HL-60/S4 treated with phorbol 12-myristate 13-acetate at 8.2 ng/mL for 4 days and 3 days (cell line): Measurements from ENCODE around the gene MYLK.

Source experiments
- in situ Hi-C: fragments of 300-500 bp; cut with MboI; formaldehyde crosslinking; loops from 2 replicates; pipeline ENCODE4 v1.15.0; 2022; ENCODE audit warnings: low sequenced_read_pairs

Gene MYLK

DNA sequence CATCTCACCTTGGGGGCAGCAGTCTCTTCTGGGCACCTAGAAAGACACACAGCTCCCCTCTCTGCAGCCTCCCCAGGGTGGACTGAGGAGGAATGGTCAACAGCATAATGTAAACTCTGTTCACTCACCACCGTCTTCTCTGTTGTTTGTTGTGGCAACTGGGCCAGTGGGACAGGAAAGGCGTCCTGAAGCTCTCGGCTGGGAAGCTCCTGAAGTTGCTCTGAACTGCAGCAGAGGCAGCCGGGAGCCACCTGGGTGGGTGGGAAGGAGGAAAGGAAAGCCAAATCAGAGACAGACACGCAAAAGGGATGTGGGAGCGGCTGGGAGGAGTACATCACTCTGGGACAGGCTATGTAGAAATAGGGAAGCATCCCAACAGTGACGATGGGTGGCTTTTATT is 52.7 kb downstream of the MYLK start:
- in situ Hi-C loops, result no loop called here

DNA sequence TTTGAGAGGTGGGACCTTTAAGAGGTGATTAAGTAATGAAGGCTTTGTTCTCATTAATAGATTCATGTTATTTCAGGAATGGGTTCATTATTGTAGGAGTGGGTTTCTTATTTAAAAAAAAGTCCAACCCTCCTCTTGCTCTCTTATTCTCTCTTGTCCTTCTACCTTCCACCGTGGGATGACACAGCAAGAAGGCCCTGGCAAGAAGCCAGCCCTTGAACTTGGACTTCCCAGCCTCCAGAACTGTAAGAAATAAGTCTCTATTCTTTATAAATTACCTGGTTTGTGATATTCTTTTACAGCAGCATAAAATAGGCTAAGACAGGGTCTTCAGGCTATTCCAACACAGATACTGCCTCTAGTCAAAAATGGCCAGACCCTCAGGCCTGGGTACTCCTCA is 62.2 kb downstream of the MYLK start:
- in situ Hi-C loops, result no loop called here

GRCh38 chr3:123819949-123820348 is 64.2 kb downstream of the MYLK start:
- in situ Hi-C loops, result no loop called here

- in situ Hi-C loops, result no loop called here
Measured at GRCh38 chr3:123818921-123819429, 65.2 kb downstream of the MYLK start.

- in situ Hi-C loops, result no loop called here
Measured at GRCh38 chr3:123818324-123818920, 65.7 kb downstream of the MYLK start.

DNA sequence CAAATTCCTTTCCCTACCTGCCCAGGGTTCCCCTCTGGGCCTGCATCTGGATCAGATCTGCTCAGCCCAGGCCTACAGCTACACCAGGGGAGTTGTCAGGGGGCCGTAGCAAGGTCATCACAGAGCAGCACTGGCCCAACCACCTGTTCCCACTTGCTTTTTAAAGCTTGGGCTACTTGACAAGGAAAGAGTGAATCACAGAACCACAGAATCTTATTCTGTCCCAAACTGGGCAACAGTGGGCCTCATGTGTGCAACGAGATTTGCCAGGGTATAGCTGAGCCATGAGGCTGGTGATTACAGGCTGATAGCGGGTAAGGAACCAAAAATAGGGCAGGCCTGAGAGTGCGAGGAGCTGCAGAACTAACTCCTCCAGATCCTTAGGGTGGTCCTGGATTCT is 66.7 kb downstream of the MYLK start:
- in situ Hi-C loops, result no loop called here

- in situ Hi-C loops, result no loop called here
Measured at GRCh38 chr3:123816673-123817207, 67.4 kb downstream of the MYLK start.

- in situ Hi-C loops, result no loop called here
Measured at GRCh38 chr3:123815981-123816380, 68.2 kb downstream of the MYLK start.

- in situ Hi-C loops, result no loop called here
Measured at GRCh38 chr3:123813876-123814275, 70.3 kb downstream of the MYLK start.

DNA sequence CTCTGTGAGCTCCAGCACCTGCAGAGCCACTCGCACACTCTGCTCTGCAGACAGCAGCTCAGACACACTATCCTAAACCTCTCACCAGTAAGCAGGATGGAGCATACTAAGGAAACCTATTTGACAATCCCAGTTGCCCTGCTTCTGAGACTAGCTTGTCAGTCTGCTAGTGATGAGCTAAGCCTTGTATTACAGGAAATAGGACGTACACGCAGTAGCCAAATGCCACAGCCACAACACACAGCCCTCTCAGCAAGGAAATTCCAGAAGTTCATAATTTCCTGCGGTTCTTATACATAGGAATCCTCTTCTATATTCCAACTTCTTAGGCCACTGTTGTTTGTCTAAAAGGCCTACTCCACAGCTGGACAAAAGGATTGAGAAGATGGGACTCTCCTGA is 74.5 kb downstream of the MYLK start:
- in situ Hi-C loops, result no loop called here

DNA sequence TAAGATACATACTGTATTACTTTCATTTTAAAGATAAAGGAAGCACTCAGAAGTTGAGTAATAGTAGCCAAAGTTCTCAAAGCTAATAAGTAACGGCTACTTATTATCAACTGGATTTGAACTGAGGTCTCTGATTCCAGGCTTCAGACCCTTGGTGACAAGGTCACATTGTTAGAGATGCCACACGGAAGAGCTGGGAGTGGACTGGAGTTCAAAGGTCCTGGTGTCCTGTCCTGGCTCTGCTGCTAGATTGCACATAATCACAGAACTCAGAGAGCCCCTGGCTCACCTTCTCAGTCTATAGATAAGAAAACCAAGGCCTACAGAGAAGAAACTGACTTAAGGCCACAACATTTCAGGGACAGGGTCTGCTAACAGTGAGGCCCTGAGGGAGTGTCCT is 75.3 kb downstream of the MYLK start:
- in situ Hi-C loops, result no loop called here

- in situ Hi-C loops, result no loop called here
Measured at GRCh38 chr3:123807820-123808219, 76.3 kb downstream of the MYLK start.

DNA sequence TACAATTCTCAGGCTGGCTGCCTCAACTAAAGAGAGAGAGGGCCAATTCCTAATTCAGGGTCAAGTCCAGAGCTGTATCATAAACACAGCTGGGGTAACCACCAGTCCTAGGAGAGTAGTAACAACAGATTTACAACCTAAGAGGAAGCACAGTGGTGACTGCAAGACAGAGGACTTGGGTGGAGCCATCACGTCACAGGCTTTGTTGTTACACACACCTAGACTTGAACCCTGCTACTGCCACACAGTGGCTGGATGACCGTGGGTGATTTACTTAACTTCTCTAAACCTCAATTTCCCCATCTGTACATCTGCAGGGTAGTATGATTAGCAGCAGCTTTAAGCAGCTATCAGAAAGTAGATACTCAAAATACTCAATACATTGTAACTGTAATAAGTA is 78.6 kb downstream of the MYLK start:
- in situ Hi-C loops, result no loop called here

DNA sequence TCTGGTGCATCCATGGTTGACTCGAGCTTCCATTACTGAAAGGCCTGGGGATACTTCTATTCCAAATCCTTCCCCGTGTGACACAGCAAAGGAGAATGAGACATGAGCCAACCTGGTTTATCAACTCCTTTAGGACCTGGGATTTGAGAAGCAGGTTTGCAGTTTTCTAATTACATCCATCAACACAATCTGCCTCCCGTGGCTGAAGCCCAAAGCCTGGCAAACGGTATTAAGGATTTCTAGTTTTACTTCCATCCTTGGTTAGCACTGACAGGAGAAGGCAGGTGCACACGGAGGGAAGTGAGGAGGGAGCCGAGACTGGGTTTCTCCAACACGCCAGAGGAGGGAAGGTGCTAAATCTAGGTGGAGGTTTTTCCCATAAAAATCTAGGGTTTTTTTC is 79.0 kb downstream of the MYLK start:
- in situ Hi-C loops, result no loop called here

DNA sequence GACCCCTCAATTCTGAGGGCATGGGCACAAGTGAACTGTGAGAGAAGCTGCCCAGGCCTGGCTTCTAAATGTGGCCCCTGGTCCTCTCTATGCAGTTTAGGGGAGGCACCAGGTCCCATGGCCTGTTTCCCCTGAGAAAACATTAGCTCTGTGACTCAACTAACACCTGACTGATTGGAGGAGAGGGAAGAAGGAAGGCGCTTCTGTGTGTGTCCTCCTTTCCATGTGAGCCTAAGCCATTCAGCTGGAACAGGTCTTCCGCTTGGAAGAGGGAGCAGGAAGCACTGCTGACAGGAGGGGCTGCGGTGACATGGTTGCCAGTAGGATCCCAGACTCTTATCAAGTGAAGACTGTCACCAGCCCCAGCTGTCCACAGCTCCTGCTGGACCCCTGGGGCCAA is 79.5 kb downstream of the MYLK start:
- in situ Hi-C loops, result no loop called here

DNA sequence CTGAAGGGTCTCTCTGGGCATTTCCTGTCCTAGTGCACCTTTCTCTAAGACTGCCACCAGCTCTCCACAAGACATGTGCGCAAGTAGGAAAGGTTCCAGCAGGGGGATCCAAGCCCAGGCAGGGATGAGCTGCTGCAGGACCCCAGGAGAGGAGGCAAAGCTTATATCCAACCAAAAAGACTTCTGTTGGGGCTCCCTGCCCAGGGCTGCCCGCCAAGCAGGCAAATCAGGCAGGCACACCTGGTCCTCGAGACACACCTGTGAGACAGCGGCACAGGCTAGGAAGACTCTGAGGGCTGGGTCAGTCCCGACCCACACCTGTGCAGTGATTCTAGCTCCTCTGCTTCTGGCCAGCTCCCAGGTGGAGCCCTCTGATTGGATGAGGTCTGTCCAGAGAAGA is 80.6 kb downstream of the MYLK start:
- in situ Hi-C loops, result no loop called here

GRCh38 chr3:123802007-123802625 is 82.0 kb downstream of the MYLK start:
- in situ Hi-C loops, result no loop called here

DNA sequence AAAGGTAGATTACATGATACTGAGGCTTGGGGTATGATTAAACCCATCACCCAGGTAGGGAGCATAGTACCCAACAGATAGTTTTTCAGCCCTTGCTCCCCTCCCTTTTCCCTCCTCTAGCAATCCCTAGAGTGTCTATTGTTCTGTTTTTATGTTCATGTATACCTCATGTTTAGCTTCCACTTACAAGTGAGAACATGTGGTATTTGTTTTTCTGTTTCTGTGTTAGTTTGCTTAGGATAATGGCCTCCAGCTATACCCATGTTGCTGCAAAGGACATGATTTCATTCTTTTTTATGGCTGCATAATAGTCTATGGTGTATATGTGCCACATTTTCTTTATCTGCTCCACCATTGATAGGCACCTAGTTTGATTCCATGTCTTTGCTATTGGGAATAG is 82.7 kb downstream of the MYLK start:
- in situ Hi-C loops, result no loop called here

- in situ Hi-C loops, result no loop called here
Measured at GRCh38 chr3:123800362-123800682, 83.8 kb downstream of the MYLK start.

GRCh38 chr3:123799544-123800361 is 84.4 kb downstream of the MYLK start:
- in situ Hi-C loops, result no loop called here

DNA sequence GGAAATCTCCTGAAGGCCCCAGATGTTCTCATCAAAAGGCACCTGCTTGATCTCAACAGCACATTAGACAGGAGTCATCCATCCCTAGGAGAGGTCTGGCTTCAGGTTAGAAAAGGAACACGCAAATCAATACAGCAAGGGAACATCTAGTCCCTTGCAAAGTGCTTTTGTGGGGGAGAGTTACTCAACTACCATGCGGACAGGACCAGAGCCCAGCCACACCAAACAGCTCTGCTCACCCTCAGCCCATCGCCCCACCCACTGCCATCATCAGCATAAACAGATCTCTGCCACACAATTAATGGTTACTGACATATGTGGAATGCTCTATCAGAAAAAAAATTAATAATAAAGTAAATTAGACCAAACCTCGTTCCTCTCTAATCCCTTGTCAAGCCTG is 85.6 kb downstream of the MYLK start:
- in situ Hi-C loops, result no loop called here
